Left lobe of liver (tissue), 2 donors: ENCODE data around the gene SARM1. TPM values are rescaled to one million over a fixed set of nuclear protein-coding genes. Genes with fewer than 3 reads are reported as not detected.

Experiments used
- ATAC-seq: fragments of 200-7000 bp; cut with Tn5 transposase; one replicate; pipeline ENCODE4 v1.9.1; 2020; ENCODE audit warnings: mild to moderate bottlenecking, moderate library complexity
- DNase-seq: peaks from one replicate; pipeline ENCODE4 v3.0.0-alpha.2; 2020; ENCODE audit warnings: low spot score
- total RNA-seq: library from RNA; stranded (reverse); gene quantifications from one replicate; pipeline ENCODE4 v1.2.1, GENCODE V29; 2021
- donor health status: DM: no; HTN: no; CAD: no; lungs with moderate emphysema.
- donor health status: DM: no; HTN: yes; CAD: no.

SARM1 gene
- total RNA-seq, 1 donor from 2014 or later = 5.8 TPM

- DNase-seq (peak; percentile 57), ATAC-seq (no peak)
Measured at GRCh38 chr17:28367641-28368305, 3.7 kb upstream of the SARM1 start.

- ATAC-seq (peak; percentile 40), DNase-seq (peak; percentile 88)
Measured at GRCh38 chr17:28368306-28368831, 3.1 kb upstream of the SARM1 start.

- DNase-seq (no peak), ATAC-seq (no peak)
Measured at GRCh38 chr17:28368915-28369683, 2.4 kb upstream of the SARM1 start.

- ATAC-seq (peak; percentile 1), DNase-seq (no peak)
Measured at GRCh38 chr17:28369684-28370034, 1.8 kb upstream of the SARM1 start.

- DNase-seq (peak; percentile 94), ATAC-seq (peak; percentile 66)
Measured at GRCh38 chr17:28370035-28370743, 1.3 kb upstream of the SARM1 start, which contains the start of gene VTN. Gene VTN (minus strand): TSS chr17:28370307. CDS start chr17:28370203, 104 bp downstream.

- peak; percentile 0 for ATAC-seq
Measured at GRCh38 chr17:28370744-28371103, 770 bp upstream of the SARM1 start.

GRCh38 chr17:28372203-28372944 is 880 bp downstream of the SARM1 start:
- ATAC-seq (no peak), DNase-seq (no peak)

More at GRCh38 chr17:28370744-28371103, 770 bp upstream of the SARM1 start:
- DNase-seq = no peak

- DNase-seq = no peak
Measured at GRCh38 chr17:28372945-28373274, 1.4 kb downstream of the SARM1 start.

GRCh38 chr17:28379814-28380801 is 8.6 kb downstream of the SARM1 start:
- no peak for DNase-seq
- ATAC-seq = peak; percentile 3

More at GRCh38 chr17:28372945-28373274, 1.4 kb downstream of the SARM1 start:
- no peak for ATAC-seq

GRCh38 chr17:28381141-28381825 is 9.8 kb downstream of the SARM1 start:
- DNase-seq (peak; percentile 75), ATAC-seq (peak; percentile 75)

- peak; percentile 83 for ATAC-seq
- peak; percentile 84 for DNase-seq
Measured at GRCh38 chr17:28384281-28385036, 13.0 kb downstream of the SARM1 start.

GRCh38 chr17:28385037-28385400 is 13.5 kb downstream of the SARM1 start:
- peak; percentile 51 for ATAC-seq
- DNase-seq = no peak

- ATAC-seq = no peak
- DNase-seq = no peak
Measured at GRCh38 chr17:28385406-28385805, 13.9 kb downstream of the SARM1 start.

- no peak for ATAC-seq
- DNase-seq = no peak
Measured at GRCh38 chr17:28386391-28386790, 14.9 kb downstream of the SARM1 start.

- DNase-seq = no peak
Measured at GRCh38 chr17:28388106-28388505, 16.6 kb downstream of the SARM1 start.

GRCh38 chr17:28390141-28390540 is 18.6 kb downstream of the SARM1 start:
- ATAC-seq (no peak), DNase-seq (no peak)

More at GRCh38 chr17:28388106-28388505, 16.6 kb downstream of the SARM1 start:
- no peak for ATAC-seq

GRCh38 chr17:28390563-28390962 is 19.1 kb downstream of the SARM1 start:
- no peak for DNase-seq
- ATAC-seq = no peak

GRCh38 chr17:28390984-28391383 is 19.5 kb downstream of the SARM1 start:
- ATAC-seq (no peak), DNase-seq (no peak)
